OCI-LY3 (cell line): ENCODE measurements around the gene FTCDNL1.

ENCODE experiments used
- H2AFZ ChIP-seq: fragments of 200-600, 300-600 bp; shearing (Covaris generic); 2 replicates; pipeline ENCODE4 v1.6.0; 2014; ENCODE audit warnings: antibody characterized with exemption, low read depth, low read length
- H3K27ac ChIP-seq: fragments of 200-600, 300-600 bp; sonication (generic); 2 replicates; pipeline ENCODE4 v1.5.1; 2014; ENCODE audit warnings: mild to moderate bottlenecking, low read length, moderate library complexity, mixed read lengths
- H3K27me3 ChIP-seq: fragments of 200-600, 300-600 bp; sonication (generic); 2 replicates; pipeline ENCODE4 v1.6.1; 2014; ENCODE audit warnings: low read depth, low read length, mixed read lengths
- H3K36me3 ChIP-seq: fragments of 200-600, 300-600 bp; sonication (generic); replicated peaks from 2 replicates; pipeline ENCODE3; 2014; ENCODE audit warnings: low read depth, low read length, mixed read lengths
- H3K4me1 ChIP-seq: fragments of 300-600, 200-600 bp; sonication (generic); 2 replicates; pipeline ENCODE4 v1.6.1; 2014; ENCODE audit warnings: low read length, mixed read lengths
- H3K4me2 ChIP-seq: fragments of 200-600, 300-600 bp; sonication (generic); 2 replicates; pipeline ENCODE4 v1.6.1; 2014; ENCODE audit warnings: low read length, mixed read lengths
- H3K4me3 ChIP-seq: fragments of 300-600, 200-600 bp; sonication (generic); 2 replicates; pipeline ENCODE4 v1.5.1; 2014; ENCODE audit warnings: antibody characterized with exemption, mild to moderate bottlenecking, low read length, moderate library complexity
- H3K79me2 ChIP-seq: fragments of 300-600, 200-600 bp; shearing (Covaris generic); 2 replicates; pipeline ENCODE4 v1.6.1; 2014; ENCODE audit warnings: mild to moderate bottlenecking, low read length, mixed read lengths
- H3K9ac ChIP-seq: fragments of 300-600, 200-600 bp; shearing (Covaris generic); 2 replicates; pipeline ENCODE4 v1.6.0; 2014; ENCODE audit warnings: mild to moderate bottlenecking, low read length, moderate library complexity
- H3K9me3 ChIP-seq: fragments of 200-600, 300-600 bp; shearing (Covaris generic); 2 replicates; pipeline ENCODE4 v1.6.1; 2014; ENCODE audit warnings: low read length, mixed read lengths; ENCODE audit not compliant: insufficient read depth
- H4K20me1 ChIP-seq: fragments of 200-600, 300-600 bp; sonication (generic); 2 replicates; pipeline ENCODE4 v1.6.1; 2016; ENCODE audit warnings: low read length, mixed read lengths; ENCODE audit not compliant: insufficient read depth
- CTCF ChIP-seq: fragments of 200-600, 300-600 bp; sonication (generic); IDR thresholded peaks from 2 replicates; pipeline ENCODE4 v1.5.1; 2014; ENCODE audit warnings: antibody characterized with exemption, low read length, low read depth
- EZH2phosphoT487 ChIP-seq: fragments of 200-600 bp; shearing (Covaris generic); IDR thresholded peaks from 2 replicates; pipeline ENCODE4 v1.6.1; 2018; ENCODE audit warnings: antibody characterized with exemption, mixed run types, low read depth

FTCDNL1 gene

GRCh38 chr2:199833525-199833924 lies 17.5 kb downstream of the FTCDNL1 start:
- H3K36me3 ChIP-seq, result no peaks in the 10 kb centered on the region
- no peak overlapping the region for H3K9ac ChIP-seq

GRCh38 chr2:199830531-199830930 lies 20.5 kb downstream of the FTCDNL1 start:
- H3K79me2 ChIP-seq, result no peaks in the 10 kb centered on the region
- H3K9ac ChIP-seq, result no peak overlapping the region
- no peak overlapping the region for H3K4me2 ChIP-seq
- TF ChIP-seq CTCF (no peak), EZH2phosphoT487 (no peak)
- H3K4me1 ChIP-seq, result no peaks in the 10 kb centered on the region
- no peaks in the 10 kb centered on the region for H3K36me3 ChIP-seq
- no peaks in the 10 kb centered on the region for H3K9me3 ChIP-seq
- no peak overlapping the region for H3K4me3 ChIP-seq
- no peak overlapping the region for H2AFZ ChIP-seq
- no peaks in the 10 kb centered on the region for H4K20me1 ChIP-seq
- no peak overlapping the region for H3K27ac ChIP-seq
- no peaks in the 10 kb centered on the region for H3K27me3 ChIP-seq

More at GRCh38 chr2:199833525-199833924, 17.5 kb downstream of the FTCDNL1 start:
- Histone ChIP-seq H3K4me3 (no peak overlapping the region), H3K27me3 (no peaks in the 10 kb centered on the region), H3K4me1 (no peaks in the 10 kb centered on the region), H2AFZ (no peak overlapping the region), H3K4me2 (no peak overlapping the region), H3K27ac (no peak overlapping the region), H3K79me2 (no peaks in the 10 kb centered on the region), H4K20me1 (no peaks in the 10 kb centered on the region), H3K9me3 (no peaks in the 10 kb centered on the region)
- no peak for TF ChIP-seq EZH2phosphoT487
- no peak for TF ChIP-seq CTCF

GRCh38 chr2:199829628-199830027 lies 21.4 kb downstream of the FTCDNL1 start:
- Histone ChIP-seq H4K20me1 (no peaks in the 10 kb centered on the region), H3K79me2 (no peaks in the 10 kb centered on the region), H3K9ac (no peak overlapping the region), H3K9me3 (no peaks in the 10 kb centered on the region), H3K27me3 (no peaks in the 10 kb centered on the region), H3K27ac (no peak overlapping the region), H3K4me1 (no peaks in the 10 kb centered on the region), H2AFZ (no peak overlapping the region), H3K4me2 (no peak overlapping the region), H3K36me3 (no peaks in the 10 kb centered on the region), H3K4me3 (no peak overlapping the region)
- TF ChIP-seq EZH2phosphoT487 (no peak), CTCF (no peak)

- no peak overlapping the region for H2AFZ ChIP-seq
- no peaks in the 10 kb centered on the region for H4K20me1 ChIP-seq
These were observed 31.2 kb downstream of the FTCDNL1 start for GRCh38 chr2:199819746-199820145.

More at GRCh38 chr2:199819746-199820145, 31.2 kb downstream of the FTCDNL1 start:
- H3K4me3 ChIP-seq, result no peak overlapping the region
- no peaks in the 10 kb centered on the region for H3K36me3 ChIP-seq
- no peak overlapping the region for H3K27ac ChIP-seq
- H3K79me2 ChIP-seq, result no peaks in the 10 kb centered on the region
- TF ChIP-seq EZH2phosphoT487 (no peak), CTCF (no peak)
- peaks cover 7% of the 10 kb centered on the region for H3K4me1 ChIP-seq
- H3K9me3 ChIP-seq, result no peaks in the 10 kb centered on the region
- H3K4me2 ChIP-seq, result no peak overlapping the region
- no peaks in the 10 kb centered on the region for H3K27me3 ChIP-seq
- H3K9ac ChIP-seq, result no peak overlapping the region
